Measurements from ENCODE around the gene SCN4B. TPM values are rescaled to one million over a fixed set of nuclear protein-coding genes. Genes with fewer than 3 reads are reported as not detected.

The SCN4B gene
- total and polyA plus RNA-seq, 2 of the 4 experiments (the other 2 are of a cell fraction): 0.18 to 0.44 TPM

DNA sequence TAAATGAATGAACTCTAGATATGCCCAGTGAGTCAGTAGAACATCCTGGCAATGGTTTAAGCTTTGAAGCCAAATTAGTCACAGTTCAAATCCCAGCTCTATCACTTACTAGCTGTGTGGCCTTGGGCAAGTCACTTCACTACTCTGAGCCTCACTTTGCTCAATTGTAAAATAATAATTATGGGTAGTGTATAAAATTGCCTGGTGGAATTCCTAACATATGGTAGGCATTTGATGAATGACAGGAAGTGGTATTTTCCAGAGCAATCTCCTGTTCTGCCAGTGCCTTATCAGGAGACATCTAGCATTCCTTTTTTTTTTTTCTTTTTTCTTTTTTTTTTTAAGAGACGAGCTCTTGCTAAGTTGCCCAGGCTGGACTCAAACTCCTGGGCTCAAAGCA is 13.0 kb downstream of the SCN4B start:
- Histone ChIP-seq H3K14ac (replicated peaks; ENCODE audit: low read depth, low read length) (no peak overlapping the region), H2AFZ (replicated peaks; ENCODE audit: low read length, poor library complexity) (no peak overlapping the region), H3K23ac (ENCODE audit: low read depth, low read length) (no peak overlapping the region), H3K4me1 (ENCODE audit: control insufficient read depth, insufficient read depth, low read length) (no peaks in the 10 kb centered on the region), H3K4me3 (ENCODE audit: insufficient read depth, low read depth, low read length) (no peak overlapping the region), H4K8ac (ENCODE audit: low read depth in 2 of 2, low read length in 2 of 2) (no peak overlapping the region), H3K27me3 (ENCODE audit: control insufficient read depth, insufficient read depth, low read length) (peaks cover 13% of the 10 kb centered on the region; the same call in 1 of the 2 replicates), H2AK9ac (replicated peaks; ENCODE audit: low read depth, low read length, poor library complexity) (no peak overlapping the region), H2AK5ac (ENCODE audit: low read depth, low read length) (no peak overlapping the region), H4K20me1 (ENCODE audit: insufficient read depth, low read length) (no peaks in the 10 kb centered on the region), H2BK120ac (ENCODE audit: low read depth, low read length) (no peak overlapping the region), H4K91ac (ENCODE audit: insufficient read depth, low read depth, low read length) (no peak overlapping the region), H3K18ac (ENCODE audit: low read depth, low read length) (no peak overlapping the region), H3K79me1 (ENCODE audit: low read depth in 1 of 2, low read length in 2 of 2) (no peaks in the 10 kb centered on the region), H2BK15ac (ENCODE audit: low read depth, low read length) (no peak overlapping the region), H3K9me3 (ENCODE audit: control insufficient read depth, insufficient read depth, low read length) (no peaks in the 10 kb centered on the region), H3K56ac (ENCODE audit: extremely low read depth, insufficient read depth, low read length) (no peak overlapping the region), H3K9me1 (ENCODE audit: insufficient read depth, low read length) (no peaks in the 10 kb centered on the region), H3K9ac (ENCODE audit: low read depth, low read length) (no peak overlapping the region), H2BK5ac (ENCODE audit: low read depth, low read length, poor library complexity, severe bottlenecking) (no peak overlapping the region), H2BK20ac (ENCODE audit: low read depth, low read length) (no peak overlapping the region), H3K4ac (ENCODE audit: low read depth, low read length) (no peak overlapping the region), H3K4me2 (ENCODE audit: low read depth, low read length) (no peak overlapping the region), H3K36me3 (ENCODE audit: control insufficient read depth, insufficient read depth, low read length) (no peaks in the 10 kb centered on the region), H3K27ac (ENCODE audit: insufficient read depth, low read length) (no peak overlapping the region), H4K5ac (ENCODE audit: low read depth, low read length) (no peak overlapping the region)
- in situ Hi-C loops (cut with MboI; ENCODE audit: low sequenced_read_pairs) (no loop called here), dilution Hi-C loops (cut with HindIII; ENCODE audit: low sequenced_read_pairs, unreplicated experiment) (no loop called here), intact Hi-C loops (cut with micrococcal nuclease) (no loop called here)
- DNase-seq: no peak
- ChIA-PET CTCF (interaction anchor here (1.0 kb wide), 1 partner anchor 32 kb away, joined by 3 read pairs; no protein-coding TSS in a partner anchor), POLR2A (ENCODE audit: unreplicated experiment) (interaction anchor here (0.6 kb wide), 1 partner anchor 17 kb away, joined by 3 read pairs; no protein-coding TSS in a partner anchor)
- ATAC-seq (ENCODE audit: low read depth): no peak
- TF ChIP-seq MAFK (IDR thresholded peaks at IDR 0.05; ENCODE audit: low read depth, low read length): no peak
- no peak for TF ChIP-seq RCOR1 (IDR thresholded peaks at IDR 0.05; ENCODE audit: insufficient replicate concordance, low read length)
- TF ChIP-seq CTCF (conservative IDR thresholded peaks at IDR 0.05; ENCODE audit: low read depth, low read length): no peak
- no peak for TF ChIP-seq MXI1 (IDR thresholded peaks at IDR 0.05; ENCODE audit: borderline replicate concordance, low read depth, low read length)
- no peak for TF ChIP-seq USF2 (IDR thresholded peaks at IDR 0.05; ENCODE audit: low read depth, low read length)
- TF ChIP-seq, protein P1, sequence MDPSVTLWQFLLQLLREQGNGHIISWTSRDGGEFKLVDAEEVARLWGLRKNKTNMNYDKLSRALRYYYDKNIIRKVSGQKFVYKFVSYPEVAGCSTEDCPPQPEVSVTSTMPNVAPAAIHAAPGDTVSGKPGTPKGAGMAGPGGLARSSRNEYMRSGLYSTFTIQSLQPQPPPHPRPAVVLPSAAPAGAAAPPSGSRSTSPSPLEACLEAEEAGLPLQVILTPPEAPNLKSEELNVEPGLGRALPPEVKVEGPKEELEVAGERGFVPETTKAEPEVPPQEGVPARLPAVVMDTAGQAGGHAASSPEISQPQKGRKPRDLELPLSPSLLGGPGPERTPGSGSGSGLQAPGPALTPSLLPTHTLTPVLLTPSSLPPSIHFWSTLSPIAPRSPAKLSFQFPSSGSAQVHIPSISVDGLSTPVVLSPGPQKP (IDR thresholded peaks at IDR 0.05; ENCODE audit: borderline replicate concordance, low read depth, low read length): no peak
- TF ChIP-seq CEBPB (IDR thresholded peaks at IDR 0.05; ENCODE audit: low read depth, low read length): no peak
- no peak for TF ChIP-seq BHLHE40 (IDR thresholded peaks at IDR 0.05; ENCODE audit: low read depth, low read length)
- no peak for TF ChIP-seq SMC3 (IDR thresholded peaks at IDR 0.05; ENCODE audit: low read depth, low read length)
- no peak for TF ChIP-seq RAD21 (IDR thresholded peaks at IDR 0.05; ENCODE audit: low read length)
- no peak for TF ChIP-seq NFE2L2 (IDR thresholded peaks at IDR 0.05; ENCODE audit: low read depth, low read length)
- TF ChIP-seq MAZ (IDR thresholded peaks at IDR 0.05; ENCODE audit: borderline replicate concordance, low read depth, low read length): no peak
- no peak for TF ChIP-seq FOS (IDR thresholded peaks at IDR 0.05; ENCODE audit: low read depth, low read length)
- TF ChIP-seq RFX5 (IDR thresholded peaks at IDR 0.05; ENCODE audit: low read depth, low read length): no peak
- TF ChIP-seq CHD1 (IDR thresholded peaks at IDR 0.05; ENCODE audit: low read depth, low read length): no peak
- TF ChIP-seq POLR2A (IDR thresholded peaks at IDR 0.05; ENCODE audit: low read depth, low read length): no peak
- no CpG with 5 or more reads among the region's 1 CpG for WGBS, 2 experiments (ENCODE audit: extremely low coverage in 2 of 2, insufficient read length in 1 of 2)
- no TSS peak for BruUV-seq (replicated peaks)
